GM23338 (cell line): ENCODE measurements around the gene SLIT1. TPM values are rescaled to one million over a fixed set of nuclear protein-coding genes. Genes with fewer than 3 reads are reported as not detected.

ENCODE experiments used
- ATAC-seq: fragments of 200-7000 bp; cut with Tn5 transposase; 3 replicates; pipeline ENCODE4 v1.9.1; 2020
- DNase-seq: peaks from one replicate; pipeline ENCODE4 v3.0.0-alpha.2; 2015; ENCODE audit warnings: low spot score
- H2AFZ ChIP-seq: fragments of 200-600 bp; sonication (generic); 2 replicates; pipeline ENCODE4 v1.8.0; 2016; ENCODE audit warnings: antibody characterized with exemption, mild to moderate bottlenecking, moderate library complexity
- H3F3A ChIP-seq: fragments of 200-600 bp; sonication (generic); replicated peaks from 2 replicates; pipeline ENCODE4 v1.8.0; 2017; ENCODE audit warnings: antibody characterized with exemption, mixed run types, low read depth
- H3K27ac ChIP-seq: fragments of 200-600 bp; sonication (generic); 2 replicates; pipeline ENCODE4 v1.6.1; 2016; ENCODE audit warnings: low read depth
- H3K27me3 ChIP-seq: fragments of 200-600 bp; sonication (generic); 2 replicates; pipeline ENCODE4 v1.8.0; 2016; ENCODE audit warnings: mild to moderate bottlenecking, mixed run types, moderate library complexity; ENCODE audit not compliant: insufficient read depth
- H3K36me3 ChIP-seq: fragments of 200-600 bp; sonication (generic); 2 replicates; pipeline ENCODE4 v1.8.0; 2016; ENCODE audit warnings: mild to moderate bottlenecking; ENCODE audit not compliant: insufficient read depth
- H3K4me1 ChIP-seq: fragments of 200-600 bp; sonication (generic); 2 replicates; pipeline ENCODE4 v1.8.0; 2016; ENCODE audit warnings: mild to moderate bottlenecking, moderate library complexity; ENCODE audit not compliant: insufficient read depth
- H3K4me2 ChIP-seq: fragments of 200-600 bp; sonication (generic); 2 replicates; pipeline ENCODE4 v1.7.1; 2017; ENCODE audit warnings: mixed run types
- H3K4me3 ChIP-seq: fragments of 200-600 bp; sonication (generic); 2 replicates; pipeline ENCODE4 v1.6.1; 2016; ENCODE audit warnings: mixed run types
- H3K79me2 ChIP-seq: fragments of 200-600 bp; sonication (generic); replicated peaks from 2 replicates; pipeline ENCODE4 v1.8.0; 2017; ENCODE audit warnings: mild to moderate bottlenecking; ENCODE audit not compliant: insufficient read depth
- H3K9me2 ChIP-seq: fragments of 200-600 bp; sonication (generic); 2 replicates; pipeline ENCODE4 v1.8.0; 2017; ENCODE audit not compliant: insufficient read depth
- H4K20me1 ChIP-seq: fragments of 200-600 bp; sonication (generic); replicated peaks from 2 replicates; pipeline ENCODE4 v1.8.0; 2017; ENCODE audit warnings: mild to moderate bottlenecking; ENCODE audit not compliant: insufficient read depth
- H3K27ac Mint-ChIP-seq: 2 replicates; pipeline ENCODE4 v1.8.0; 2020; ENCODE audit warnings: inconsistent platforms, mild to moderate bottlenecking, moderate library complexity, mixed read lengths
- H3K27me3 Mint-ChIP-seq: 3 replicates; pipeline ENCODE4 v1.8.0; 2022; ENCODE audit warnings: low read depth, mild to moderate bottlenecking, moderate library complexity, mixed read lengths, inconsistent platforms; ENCODE audit not compliant: insufficient read depth, poor library complexity
- H3K36me3 Mint-ChIP-seq: 3 replicates; pipeline ENCODE4 v1.8.0; 2021; ENCODE audit warnings: low read depth, mild to moderate bottlenecking, inconsistent platforms, moderate library complexity, mixed read lengths
- H3K4me1 Mint-ChIP-seq: 3 replicates; pipeline ENCODE4 v1.8.0; 2020; ENCODE audit warnings: mild to moderate bottlenecking, inconsistent platforms, mixed read lengths
- H3K4me3 Mint-ChIP-seq: 3 replicates; pipeline ENCODE4 v1.8.0; 2021; ENCODE audit warnings: moderate library complexity, mild to moderate bottlenecking, inconsistent platforms, mixed read lengths
- H3K9me3 Mint-ChIP-seq: 3 replicates; pipeline ENCODE4 v1.8.0; 2020; ENCODE audit warnings: moderate library complexity, mild to moderate bottlenecking, inconsistent platforms, mixed read lengths
- CREB1 ChIP-seq: fragments of 250-450 bp; sonication (Bioruptor Pico); IDR thresholded peaks from 2 replicates; pipeline ENCODE4 v1.5.0; 2020; ENCODE audit warnings: low read depth, mild to moderate bottlenecking, moderate library complexity
- CTCF ChIP-seq, 2 experiments: fragments of 200-600 bp in 1 of 2; sonication (generic) in 1 of 2; conservative IDR thresholded peaks; 2 replicates each; pipeline versions ENCODE4 v1.5.1 to v1.6.1; 2016 to 2017; ENCODE audit warnings: antibody characterized with exemption in 2 of 2, low read depth in 2 of 2, mild to moderate bottlenecking in 2 of 2, moderate library complexity in 1 of 2
- ETS1 ChIP-seq: IDR thresholded peaks from 2 replicates; pipeline ENCODE4 v1.6.1; 2016; ENCODE audit warnings: antibody characterized with exemption
- EZH2 ChIP-seq: fragments of 200-600 bp; sonication (generic); IDR thresholded peaks from one replicate; pipeline ENCODE4 v1.8.0; 2017; ENCODE audit warnings: antibody characterized with exemption, mild to moderate bottlenecking, low read depth; ENCODE audit not compliant: unreplicated experiment
- EZH2phosphoT487 ChIP-seq: fragments of 200-600 bp; sonication (generic); IDR thresholded peaks from one replicate; pipeline ENCODE4 v1.8.1; 2018; ENCODE audit warnings: antibody characterized with exemption; ENCODE audit not compliant: unreplicated experiment
- JUNB ChIP-seq: IDR thresholded peaks from one replicate; pipeline ENCODE4 v1.6.1; 2016; ENCODE audit warnings: antibody characterized with exemption; ENCODE audit not compliant: unreplicated experiment
- NANOG ChIP-seq: IDR thresholded peaks from 2 replicates; pipeline ENCODE4 v1.6.1; 2016; ENCODE audit warnings: antibody characterized with exemption, borderline replicate concordance
- POLR2AphosphoS5 ChIP-seq: IDR thresholded peaks from 2 replicates; pipeline ENCODE4 v1.6.1; 2016; ENCODE audit warnings: antibody characterized with exemption, low read depth
- ZNF331 ChIP-seq: fragments of 250-450 bp; sonication (Bioruptor Pico); IDR thresholded peaks from 2 replicates; pipeline ENCODE4 v1.5.0; 2020; ENCODE audit warnings: low read depth, mild to moderate bottlenecking, moderate library complexity
- ZNF462 ChIP-seq: fragments of 250-450 bp; sonication (Bioruptor Pico); IDR thresholded peaks from 2 replicates; pipeline ENCODE4 v1.5.0; 2020; ENCODE audit warnings: mild to moderate bottlenecking, moderate library complexity
- polyA plus RNA-seq: library from polyadenylated mRNA; unstranded; fragments of >200 nt; fragmentation: Nextera tagmentation; extraction: Ambion mirVana; gene quantifications from 2 replicates; pipeline ENCODE4 v1.2.1, GENCODE V29; 2016
- total RNA-seq: library from RNA; depleted of rRNA; stranded (reverse); fragments of >200 nt; shearing (Covaris generic); gene quantifications from 2 replicates; pipeline ENCODE4 v1.2.3, GENCODE V29; 2014

Gene SLIT1
- total and polyA plus RNA-seq, 2 experiments from 2014 or later: 0.76 to 1.7 TPM

- TF ChIP-seq CTCF (conservative IDR thresholded peaks at IDR 0.05; ENCODE audit: low read depth in 2 of 2): no peak
- TF ChIP-seq CREB1 (CRISPR knock-in tag): no peak
- TF ChIP-seq ETS1: no peak
- no peak for TF ChIP-seq POLR2AphosphoS5
- TF ChIP-seq EZH2: no peak
- TF ChIP-seq ZNF331 (CRISPR knock-in tag): no peak
- no peak for TF ChIP-seq JUNB
Measured at GRCh38 chr10:97046456-97047082, 139.2 kb downstream of the SLIT1 start (continued).

- H3K27ac Mint-ChIP-seq: no peak overlapping the region
- no peak overlapping the region for H3K27ac ChIP-seq
- H3K4me1 ChIP-seq: no peaks in the 10 kb centered on the region
- no peaks in the 10 kb centered on the region for H3K9me2 ChIP-seq
- no peaks in the 10 kb centered on the region for H3K79me2 ChIP-seq
- no peaks in the 10 kb centered on the region for H3K9me3 Mint-ChIP-seq
- H2AFZ ChIP-seq: no peak overlapping the region
- no peak overlapping the region for H3K4me3 ChIP-seq
- H3K4me2 ChIP-seq: no peak overlapping the region
- ATAC-seq (no peak), DNase-seq (no peak)
- H3K27me3 Mint-ChIP-seq: peaks cover 6% of the 10 kb centered on the region
- H3K36me3 Mint-ChIP-seq: no peaks in the 10 kb centered on the region; the same call in 2 of the 3 replicates
- H3K4me3 Mint-ChIP-seq: no peak overlapping the region
- H3K36me3 ChIP-seq: no peaks in the 10 kb centered on the region
- no peaks in the 10 kb centered on the region for H3K27me3 ChIP-seq
- H4K20me1 ChIP-seq: no peaks in the 10 kb centered on the region
- H3K4me1 Mint-ChIP-seq: peaks cover 15% of the 10 kb centered on the region
- no peaks in the 10 kb centered on the region for H3F3A ChIP-seq
- TF ChIP-seq EZH2 (no peak), EZH2phosphoT487 (no peak), CREB1 (CRISPR knock-in tag) (no peak), ZNF462 (no peak), CTCF (conservative IDR thresholded peaks at IDR 0.05; ENCODE audit: low read depth in 2 of 2) (no peak), NANOG (no peak)
Measured at GRCh38 chr10:97043563-97043855, 142.2 kb downstream of the SLIT1 start.
